Esophagus muscularis mucosa (tissue), 4 donors: ENCODE measurements around the gene ARHGEF40.

Experiments
- EP300 ChIP-seq: sonication (generic); formaldehyde crosslinking; IDR thresholded peaks from one replicate; pipeline ENCODE4 v1.6.1; 2017; ENCODE audit warnings: antibody characterized with exemption
- POLR2A ChIP-seq: fragments of 450-650 bp; IDR thresholded peaks from one replicate; pipeline ENCODE4 v1.6.1; 2017; ENCODE audit warnings: antibody characterized with exemption, moderate library complexity, mild to moderate bottlenecking, low read depth
- POLR2AphosphoS5 ChIP-seq, 2 donors: sonication (generic); formaldehyde crosslinking; IDR thresholded peaks; one replicate each; pipeline ENCODE4 v1.6.1; 2017; ENCODE audit warnings: antibody characterized with exemption in 2 of 2
- TF ChIP-seq, protein P1 (sequence below), 3 experiments: fragments of 200-600 bp in 2 of 3; fragments of 450-650 bp in 1 of 3; sonication (generic) in 2 of 3; IDR thresholded peaks; one replicate each; pipeline ENCODE4 v1.5.1; 2017 to 2019; ENCODE audit warnings: antibody characterized with exemption in 3 of 3, mild to moderate bottlenecking in 2 of 3, moderate library complexity in 1 of 3

DNA sequence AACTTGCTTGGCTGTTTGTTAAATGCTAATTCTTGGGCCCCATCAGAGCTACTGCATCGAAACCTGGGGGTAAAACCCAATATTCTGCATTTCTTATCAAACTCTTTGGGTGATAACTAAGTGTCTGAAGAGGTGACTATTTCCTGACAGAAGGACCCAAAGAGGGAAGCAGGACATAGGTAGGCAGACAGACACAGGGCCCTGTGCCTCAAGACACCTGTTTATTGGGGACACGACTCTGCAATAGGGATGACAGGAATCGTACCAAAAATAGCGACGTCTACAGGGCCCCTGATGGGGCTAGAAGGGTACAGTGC, 19.7 kb downstream of the ARHGEF40 start:
- TF ChIP-seq, protein P1, sequence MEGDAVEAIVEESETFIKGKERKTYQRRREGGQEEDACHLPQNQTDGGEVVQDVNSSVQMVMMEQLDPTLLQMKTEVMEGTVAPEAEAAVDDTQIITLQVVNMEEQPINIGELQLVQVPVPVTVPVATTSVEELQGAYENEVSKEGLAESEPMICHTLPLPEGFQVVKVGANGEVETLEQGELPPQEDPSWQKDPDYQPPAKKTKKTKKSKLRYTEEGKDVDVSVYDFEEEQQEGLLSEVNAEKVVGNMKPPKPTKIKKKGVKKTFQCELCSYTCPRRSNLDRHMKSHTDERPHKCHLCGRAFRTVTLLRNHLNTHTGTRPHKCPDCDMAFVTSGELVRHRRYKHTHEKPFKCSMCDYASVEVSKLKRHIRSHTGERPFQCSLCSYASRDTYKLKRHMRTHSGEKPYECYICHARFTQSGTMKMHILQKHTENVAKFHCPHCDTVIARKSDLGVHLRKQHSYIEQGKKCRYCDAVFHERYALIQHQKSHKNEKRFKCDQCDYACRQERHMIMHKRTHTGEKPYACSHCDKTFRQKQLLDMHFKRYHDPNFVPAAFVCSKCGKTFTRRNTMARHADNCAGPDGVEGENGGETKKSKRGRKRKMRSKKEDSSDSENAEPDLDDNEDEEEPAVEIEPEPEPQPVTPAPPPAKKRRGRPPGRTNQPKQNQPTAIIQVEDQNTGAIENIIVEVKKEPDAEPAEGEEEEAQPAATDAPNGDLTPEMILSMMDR (IDR thresholded peaks at IDR 0.05), result no peak
- TF ChIP-seq POLR2A (no peak), POLR2AphosphoS5 (IDR thresholded peaks at IDR 0.05) (no peak), EP300 (no peak)
